WERI-Rb-1 (cell line): ENCODE data around the gene DCHS2.

Experiments used
- DNase-seq: peaks from one replicate; pipeline ENCODE4 v3.0.0-alpha.2; 2020
- H3K27ac ChIP-seq: fragments of 250-450 bp; sonication (Bioruptor Pico); 2 replicates; pipeline ENCODE4 v1.5.1; 2020; ENCODE audit warnings: mild to moderate bottlenecking, moderate library complexity
- H3K27me3 ChIP-seq: fragments of 250-450 bp; sonication (Bioruptor Pico); 2 replicates; pipeline ENCODE4 v1.5.1; 2021; ENCODE audit warnings: mild to moderate bottlenecking, low read depth, moderate library complexity; ENCODE audit not compliant: insufficient read depth, severe bottlenecking
- H3K36me3 ChIP-seq: fragments of 250-450 bp; sonication (Bioruptor Pico); 2 replicates; pipeline ENCODE4 v1.5.1; 2020; ENCODE audit warnings: mild to moderate bottlenecking, moderate library complexity
- H3K4me3 ChIP-seq: 2 replicates; pipeline ENCODE4 v1.5.1; 2011; ENCODE audit warnings: low read depth, mild to moderate bottlenecking, control low read depth, low read length
- H3K9me3 ChIP-seq: fragments of 250-450 bp; sonication (Bioruptor Pico); 2 replicates; pipeline ENCODE4 v1.5.1; 2021; ENCODE audit warnings: mild to moderate bottlenecking, moderate library complexity; ENCODE audit not compliant: severe bottlenecking
- TF ChIP-seq, protein P1 (sequence below): IDR thresholded peaks from 2 replicates; pipeline ENCODE4 v1.5.1; 2011; ENCODE audit warnings: low read depth, mild to moderate bottlenecking, control low read depth, inconsistent platforms, low read length

Gene DCHS2

DNA sequence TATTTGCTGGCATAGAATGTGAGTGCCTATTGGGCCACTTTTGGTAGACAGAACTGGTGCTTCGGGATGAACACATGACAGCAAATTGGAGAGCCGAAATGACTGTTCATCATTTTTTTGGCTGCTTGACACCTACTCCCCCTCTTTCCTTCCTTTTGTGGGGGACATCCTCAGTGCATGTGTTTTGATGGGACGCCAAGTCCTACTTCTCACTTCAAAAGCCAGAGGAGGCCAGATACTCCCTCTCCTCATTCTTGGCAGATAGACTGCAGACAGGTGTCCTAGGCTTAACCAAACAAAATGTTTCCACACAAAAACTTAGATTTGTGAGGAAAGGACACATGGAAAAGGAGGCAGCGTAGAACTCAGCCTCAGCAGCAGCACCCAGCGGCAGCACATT, 62.4 kb downstream of the DCHS2 start:
- TF ChIP-seq, protein P1, sequence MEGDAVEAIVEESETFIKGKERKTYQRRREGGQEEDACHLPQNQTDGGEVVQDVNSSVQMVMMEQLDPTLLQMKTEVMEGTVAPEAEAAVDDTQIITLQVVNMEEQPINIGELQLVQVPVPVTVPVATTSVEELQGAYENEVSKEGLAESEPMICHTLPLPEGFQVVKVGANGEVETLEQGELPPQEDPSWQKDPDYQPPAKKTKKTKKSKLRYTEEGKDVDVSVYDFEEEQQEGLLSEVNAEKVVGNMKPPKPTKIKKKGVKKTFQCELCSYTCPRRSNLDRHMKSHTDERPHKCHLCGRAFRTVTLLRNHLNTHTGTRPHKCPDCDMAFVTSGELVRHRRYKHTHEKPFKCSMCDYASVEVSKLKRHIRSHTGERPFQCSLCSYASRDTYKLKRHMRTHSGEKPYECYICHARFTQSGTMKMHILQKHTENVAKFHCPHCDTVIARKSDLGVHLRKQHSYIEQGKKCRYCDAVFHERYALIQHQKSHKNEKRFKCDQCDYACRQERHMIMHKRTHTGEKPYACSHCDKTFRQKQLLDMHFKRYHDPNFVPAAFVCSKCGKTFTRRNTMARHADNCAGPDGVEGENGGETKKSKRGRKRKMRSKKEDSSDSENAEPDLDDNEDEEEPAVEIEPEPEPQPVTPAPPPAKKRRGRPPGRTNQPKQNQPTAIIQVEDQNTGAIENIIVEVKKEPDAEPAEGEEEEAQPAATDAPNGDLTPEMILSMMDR = no peak
- no peak overlapping the region for H3K27ac ChIP-seq
- no peaks in the 10 kb centered on the region for H3K36me3 ChIP-seq
- H3K9me3 ChIP-seq = no peaks in the 10 kb centered on the region
- H3K4me3 ChIP-seq = no peak overlapping the region
- DNase-seq = no peak
- H3K27me3 ChIP-seq = peaks cover 27% of the 10 kb centered on the region

DNA sequence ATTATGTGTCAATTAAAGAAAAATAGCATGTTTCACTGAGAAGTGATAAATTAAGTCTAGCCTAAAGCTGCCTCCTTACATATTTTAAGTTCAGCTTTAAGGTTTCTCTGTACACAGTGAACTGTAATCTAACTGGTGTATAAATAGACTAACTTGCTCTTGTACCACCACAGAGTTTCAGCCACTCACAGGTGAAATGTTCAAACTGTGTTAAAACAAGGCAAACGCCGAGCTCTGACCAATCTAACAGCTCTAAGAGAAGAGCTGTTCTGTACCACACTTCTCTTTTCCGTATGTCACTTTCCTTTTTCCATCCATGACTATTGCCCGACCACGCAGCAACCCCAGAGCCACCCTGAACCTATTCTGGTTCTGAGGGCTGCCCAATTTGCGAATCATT, 64.5 kb downstream of the DCHS2 start:
- Histone ChIP-seq H3K36me3 (no peaks in the 10 kb centered on the region), H3K27ac (no peak overlapping the region), H3K4me3 (no peak overlapping the region), H3K27me3 (peaks cover 30% of the 10 kb centered on the region), H3K9me3 (no peaks in the 10 kb centered on the region)
- DNase-seq = no peak
- TF ChIP-seq, protein P1 = no peak

DNA sequence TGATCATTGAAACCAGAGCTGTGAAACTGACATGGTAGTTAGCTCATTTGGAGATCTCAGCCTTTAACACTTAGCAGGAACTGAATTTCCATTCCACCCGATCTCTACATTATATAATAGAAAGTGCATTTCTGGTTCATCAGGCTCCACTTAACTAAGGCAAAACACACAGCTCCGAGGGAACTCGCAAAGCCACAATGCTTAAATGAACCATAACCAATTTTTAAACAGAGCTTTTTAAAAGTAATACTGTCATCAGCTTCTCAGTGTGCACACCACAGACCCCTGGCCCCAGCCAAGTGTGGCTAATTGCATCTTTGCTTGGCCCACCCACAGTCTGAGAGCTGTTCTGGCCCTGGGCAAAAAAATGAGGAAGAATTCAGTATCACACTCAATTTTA, 66.1 kb downstream of the DCHS2 start:
- Histone ChIP-seq H3K36me3 (no peaks in the 10 kb centered on the region), H3K27ac (no peak overlapping the region), H3K9me3 (no peaks in the 10 kb centered on the region), H3K27me3 (peaks cover 30% of the 10 kb centered on the region), H3K4me3 (no peak overlapping the region)
- TF ChIP-seq, protein P1 = no peak
- no peak for DNase-seq

DNA sequence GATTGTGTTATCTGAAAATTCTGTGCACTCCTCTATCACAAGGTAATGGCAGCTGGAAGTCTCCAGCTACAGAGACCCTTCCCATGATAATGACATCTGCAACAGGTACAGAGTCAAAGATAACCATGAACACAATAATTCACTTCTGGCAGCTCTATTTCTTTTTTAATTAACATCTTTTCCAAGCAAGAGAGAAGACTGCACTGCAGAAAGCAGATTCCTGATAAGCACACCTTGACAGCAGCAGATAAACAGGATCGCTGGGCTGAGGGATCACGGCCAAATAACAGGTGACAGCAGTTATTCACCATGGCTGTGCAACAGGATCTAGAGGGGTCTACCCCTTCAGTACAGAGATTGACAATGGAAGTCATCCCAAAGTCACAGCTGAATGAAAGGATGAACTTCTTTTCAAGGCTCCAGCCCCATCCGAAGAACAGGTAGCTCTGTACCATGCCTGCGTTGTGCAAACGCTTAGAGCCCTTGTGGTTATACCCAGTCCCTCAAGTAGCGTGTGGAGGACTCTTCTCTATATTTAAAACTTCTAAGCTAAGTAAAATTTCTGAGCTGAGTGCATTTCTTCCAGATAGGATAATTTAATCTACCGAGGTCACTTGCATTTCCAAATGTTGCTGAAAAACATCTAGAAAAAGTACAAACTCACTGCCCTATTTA, 66.7 kb downstream of the DCHS2 start:
- Histone ChIP-seq H3K27ac (no peak overlapping the region), H3K9me3 (no peaks in the 10 kb centered on the region), H3K36me3 (no peaks in the 10 kb centered on the region), H3K27me3 (peaks cover 30% of the 10 kb centered on the region), H3K4me3 (no peak overlapping the region)
- TF ChIP-seq, protein P1 = no peak
- no peak for DNase-seq

DNA sequence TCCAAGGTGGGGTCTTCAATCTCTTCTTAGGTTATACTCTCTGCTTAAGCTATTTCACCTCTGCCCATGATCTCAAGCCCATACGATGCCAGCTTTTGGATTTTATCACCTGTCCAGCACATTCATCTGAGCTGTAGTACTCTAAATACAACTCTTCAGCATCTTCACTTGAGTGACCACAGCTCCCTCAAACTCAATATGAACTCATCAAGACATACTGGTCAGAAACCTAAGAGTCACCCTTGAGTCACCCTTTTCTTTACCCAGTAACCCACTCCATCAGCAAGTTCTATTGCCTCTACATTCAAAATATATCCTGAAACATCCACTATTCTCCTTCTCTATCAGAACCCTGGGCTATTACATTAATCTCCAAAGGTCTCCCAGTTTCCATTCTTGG, 69.4 kb downstream of the DCHS2 start:
- Histone ChIP-seq H3K4me3 (no peak overlapping the region), H3K36me3 (no peaks in the 10 kb centered on the region), H3K27me3 (peaks cover 22% of the 10 kb centered on the region), H3K27ac (no peak overlapping the region), H3K9me3 (no peaks in the 10 kb centered on the region)
- TF ChIP-seq, protein P1 = no peak
- DNase-seq = no peak

DNA sequence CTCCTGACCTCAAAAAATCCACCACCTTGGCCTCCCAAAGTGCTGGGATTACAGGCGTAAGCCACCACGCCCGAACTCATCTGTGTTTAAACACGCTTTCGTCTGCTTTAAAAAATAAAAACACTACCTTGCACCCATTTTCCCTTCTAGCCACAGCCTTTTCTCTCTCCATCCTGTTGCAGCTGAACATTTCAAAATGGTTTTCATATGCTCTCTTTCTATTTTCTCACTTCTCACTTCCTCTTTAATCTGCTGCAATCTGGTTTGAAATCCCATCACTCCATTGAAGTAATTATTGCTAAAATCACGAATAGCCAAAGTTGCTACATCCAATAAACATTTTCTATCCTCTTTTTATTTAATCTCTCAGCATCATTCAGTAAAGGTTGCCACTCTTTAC, 70.0 kb downstream of the DCHS2 start:
- DNase-seq = no peak
- TF ChIP-seq, protein P1 = no peak
- no peak overlapping the region for H3K4me3 ChIP-seq
- H3K27me3 ChIP-seq = peaks cover 23% of the 10 kb centered on the region
- no peaks in the 10 kb centered on the region for H3K36me3 ChIP-seq
- H3K9me3 ChIP-seq = no peaks in the 10 kb centered on the region
- no peak overlapping the region for H3K27ac ChIP-seq
